GM21423 (cell line): Measurements from ENCODE around the gene RUNX1.

ENCODE experiments used
- ATAC-seq: cut with Tn5 transposase; IDR thresholded peaks from one replicate; pipeline ENCODE4 v1.9.1; 2021; ENCODE audit warnings: mild to moderate bottlenecking, moderate library complexity; ENCODE audit not compliant: unreplicated experiment

The RUNX1 gene

GRCh38 chr21:34796518-34797200, 252.4 kb downstream of the RUNX1 start:
- no peak for ATAC-seq

GRCh38 chr21:34795548-34796180, 253.4 kb downstream of the RUNX1 start:
- ATAC-seq = no peak

DNA sequence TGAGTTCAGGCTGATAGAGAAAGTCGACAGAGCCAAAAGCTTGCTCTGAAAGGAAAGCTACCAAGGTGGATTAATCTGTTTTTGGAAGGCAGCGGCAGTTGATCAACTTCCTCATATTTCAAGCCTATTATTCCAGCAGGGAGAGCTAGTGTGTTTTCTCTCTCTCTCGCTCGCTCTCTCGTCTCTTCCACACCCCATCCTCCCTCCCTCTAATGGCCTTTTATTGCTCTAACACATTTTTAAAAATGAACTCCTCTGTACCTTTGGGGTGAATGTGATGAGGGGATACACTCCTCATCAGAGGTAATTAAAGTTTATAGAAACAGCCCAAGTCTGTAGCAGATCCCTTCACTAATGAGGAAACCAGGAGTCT, 253.9 kb downstream of the RUNX1 start:
- ATAC-seq = no peak

GRCh38 chr21:34794686-34795085, 254.4 kb downstream of the RUNX1 start:
- ATAC-seq = no peak

- ATAC-seq = no peak
Observed at GRCh38 chr21:34793471-34793870, 255.6 kb downstream of the RUNX1 start.

DNA sequence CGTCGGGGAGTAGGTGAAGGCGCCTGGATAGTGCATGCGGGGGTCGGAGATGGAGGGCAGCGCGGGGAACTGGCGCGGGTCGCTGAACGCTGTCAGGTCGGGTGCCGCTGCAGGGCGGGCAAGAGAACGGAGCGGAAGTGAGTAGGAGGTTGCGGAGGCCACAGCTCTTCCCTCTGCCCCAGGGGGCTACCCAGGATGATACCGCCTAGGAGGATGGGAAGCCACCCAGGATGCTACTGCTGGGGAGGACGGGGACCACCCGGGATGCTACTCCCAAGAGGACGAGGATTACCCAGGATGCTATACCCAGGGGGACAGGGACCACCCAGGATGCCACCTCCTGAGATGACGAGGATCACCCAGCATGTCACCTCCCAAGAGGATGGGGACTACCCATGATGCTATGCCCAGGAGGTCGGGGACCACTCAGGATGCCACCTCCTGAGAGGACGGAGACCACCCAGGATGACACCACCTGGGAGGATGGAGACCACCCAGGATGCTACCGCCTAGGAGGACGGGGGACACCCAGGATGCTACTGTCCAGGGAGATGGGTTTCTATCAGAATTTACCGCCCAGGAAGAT, 256.5 kb downstream of the RUNX1 start:
- no peak for ATAC-seq

- ATAC-seq = no peak
Observed at GRCh38 chr21:34791776-34792503, 257.2 kb downstream of the RUNX1 start.

- ATAC-seq = no peak
Observed at GRCh38 chr21:34790834-34791233, 258.3 kb downstream of the RUNX1 start.

DNA sequence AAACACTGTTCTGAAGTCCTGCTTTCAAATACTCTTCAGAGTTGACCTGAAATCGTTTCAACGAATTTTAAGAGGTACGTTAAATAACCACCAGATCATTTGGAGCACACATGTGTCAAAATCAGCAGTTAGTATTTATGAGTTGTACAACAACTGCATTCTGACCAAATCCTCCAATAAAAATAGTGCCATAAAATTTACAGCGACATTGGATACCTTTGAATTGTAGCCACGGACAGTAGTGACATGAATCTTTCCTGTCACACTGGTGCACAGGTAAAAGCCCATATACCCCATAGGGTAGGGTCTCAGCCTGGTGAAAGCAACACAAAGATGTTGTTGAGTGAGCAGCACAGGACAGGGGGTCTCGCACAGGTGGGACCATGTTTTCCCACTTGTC, 258.8 kb downstream of the RUNX1 start:
- no peak for ATAC-seq

- no peak for ATAC-seq
Observed at GRCh38 chr21:34788879-34789278, 260.2 kb downstream of the RUNX1 start.

DNA sequence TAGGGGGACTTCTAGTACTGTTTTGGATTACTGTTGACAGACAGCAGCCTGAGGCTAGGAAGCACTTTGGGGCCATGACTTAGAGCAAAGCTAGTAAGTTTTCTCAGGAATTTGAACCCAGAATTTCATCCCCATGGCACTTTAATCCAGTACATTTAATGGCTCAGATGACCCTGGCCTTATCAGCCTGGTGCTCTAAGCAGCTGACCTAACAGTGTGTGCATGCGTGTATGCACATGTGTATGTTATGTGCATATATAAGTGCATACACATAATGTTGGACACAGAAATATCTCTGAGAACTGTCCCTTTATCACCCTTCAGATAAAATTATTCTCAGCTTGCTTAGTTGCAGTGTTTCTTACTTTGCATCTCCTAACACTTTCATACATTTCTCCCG, 265.3 kb downstream of the RUNX1 start:
- ATAC-seq = no peak

DNA sequence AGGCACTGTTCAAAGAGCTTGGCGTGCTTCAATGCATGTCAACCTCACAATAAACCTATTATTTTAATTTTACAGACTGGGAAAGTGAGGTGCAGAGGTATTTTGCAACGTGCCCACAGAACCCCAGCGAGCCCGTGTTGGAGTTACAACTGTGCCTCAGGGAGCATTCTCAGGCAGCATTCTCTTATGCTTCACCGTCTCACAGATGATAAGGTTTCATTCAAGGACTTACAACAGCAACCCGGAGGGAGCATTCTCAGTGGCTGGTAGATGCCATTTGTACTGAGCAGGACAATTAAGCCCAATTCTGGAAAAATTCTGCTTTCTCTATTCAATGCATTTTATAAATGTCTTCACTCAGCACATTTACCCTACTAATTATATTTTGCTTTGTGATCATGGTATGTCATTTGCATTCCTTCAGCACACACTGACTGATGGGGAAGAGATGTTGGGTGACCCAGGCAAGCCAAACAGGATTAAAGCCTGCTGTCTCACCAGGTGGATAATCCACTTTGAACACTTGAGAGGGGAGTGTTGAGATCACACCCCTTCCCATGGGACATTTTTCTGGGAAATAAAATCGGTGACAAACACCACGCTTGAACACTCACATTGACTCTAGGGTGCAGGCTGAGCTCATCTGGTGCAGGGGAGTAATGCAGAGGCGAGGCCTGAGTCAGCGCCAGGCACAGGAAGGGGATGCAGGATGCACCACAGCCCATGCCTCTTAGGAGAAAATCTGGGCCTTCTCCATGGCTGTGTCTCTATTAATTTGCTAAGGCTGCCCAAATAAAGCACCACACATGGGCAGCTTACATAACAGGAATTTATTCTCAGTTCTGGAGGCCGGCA, 266.4 kb downstream of the RUNX1 start:
- no peak for ATAC-seq

DNA sequence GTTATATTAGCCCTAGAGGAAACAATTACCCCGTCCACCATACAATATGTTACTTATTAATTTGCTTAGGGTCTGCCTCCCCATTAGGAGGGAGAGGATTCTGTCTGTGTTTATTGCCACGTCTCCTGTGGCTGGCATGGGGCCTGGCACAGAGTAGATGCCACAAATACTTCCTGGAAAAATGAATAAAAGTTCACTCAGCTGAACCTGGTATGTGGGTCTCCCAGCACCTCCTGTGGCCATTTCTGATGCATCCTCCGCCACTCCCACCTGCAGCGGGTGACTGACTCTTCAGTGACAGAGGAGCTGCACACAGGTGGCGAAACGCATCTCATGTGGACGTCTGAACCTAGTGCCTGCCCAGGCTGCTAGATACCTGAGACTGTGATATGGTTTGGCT, 267.6 kb downstream of the RUNX1 start:
- ATAC-seq = no peak

DNA sequence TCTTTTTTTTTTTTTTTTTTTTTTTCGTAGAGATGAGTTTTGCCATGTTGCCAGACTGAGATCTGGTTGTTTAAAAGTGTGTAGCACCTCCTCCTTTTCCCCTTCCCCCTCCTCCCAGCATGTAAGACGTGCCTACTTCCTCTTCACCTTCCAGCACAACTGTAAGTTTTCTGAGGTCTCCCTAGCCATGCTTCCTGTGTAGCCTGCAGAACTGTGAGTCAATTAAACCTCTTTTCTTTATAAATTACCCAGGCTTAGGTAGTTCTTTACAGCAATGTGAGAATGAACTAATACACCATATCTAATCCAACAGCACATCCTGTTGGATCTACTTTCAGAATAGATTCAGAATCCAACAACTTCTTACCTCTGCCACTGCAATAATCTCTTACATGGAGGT, 269.2 kb downstream of the RUNX1 start:
- ATAC-seq = no peak

DNA sequence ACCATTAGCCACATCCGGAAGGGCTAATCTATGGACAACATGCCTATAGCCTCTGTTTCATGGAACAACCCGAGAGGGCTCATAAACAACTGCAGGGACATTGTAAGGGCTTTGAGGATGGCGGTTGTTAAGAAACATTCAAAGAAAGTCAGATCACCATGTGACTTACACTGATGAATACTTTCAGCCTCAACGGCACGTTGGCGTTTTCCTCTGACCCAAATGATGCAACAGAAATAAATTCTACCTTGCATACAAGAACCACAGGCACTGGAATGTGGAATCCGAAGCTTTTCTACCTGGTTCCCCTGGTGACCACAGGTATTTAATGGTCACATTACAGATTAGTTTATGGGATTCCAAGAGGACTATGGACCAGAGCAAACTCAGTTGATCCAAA, 273.3 kb downstream of the RUNX1 start:
- no peak for ATAC-seq

GRCh38 chr21:34774750-34775149, 274.4 kb downstream of the RUNX1 start:
- no peak for ATAC-seq

- no peak for ATAC-seq
Observed at GRCh38 chr21:34771512-34772028, 277.5 kb downstream of the RUNX1 start.

GRCh38 chr21:34770576-34770975, 278.5 kb downstream of the RUNX1 start:
- ATAC-seq = no peak

- ATAC-seq = no peak
Observed at GRCh38 chr21:34768326-34768725, 280.8 kb downstream of the RUNX1 start.

- no peak for ATAC-seq
Observed at GRCh38 chr21:34766862-34767261, 282.2 kb downstream of the RUNX1 start.

- no peak for ATAC-seq
Observed at GRCh38 chr21:34765619-34766018, 283.5 kb downstream of the RUNX1 start.
